SH-SY5Y (cell line): ENCODE data around the gene NPTXR.

Experiments
- GATA2 ChIP-seq: IDR thresholded peaks from 2 replicates; pipeline ENCODE4 v1.6.1; 2011; ENCODE audit warnings: mild to moderate bottlenecking, low read depth, low read length
- GATA3 ChIP-seq: IDR thresholded peaks from 2 replicates; pipeline ENCODE4 v1.6.1; 2011; ENCODE audit warnings: low read depth, mild to moderate bottlenecking, low read length, moderate library complexity

GRCh38 chr22:38863531-38864131 is 19.8 kb upstream of the NPTXR start:
- TF ChIP-seq GATA2, result no peak
- no peak for TF ChIP-seq GATA3
